ENCODE results near the gene C2CD2.

GRCh38 chr21:41899426-41900202 is 54.2 kb downstream of the C2CD2 start:
- no peak for TF ChIP-seq CTCF (conservative IDR thresholded peaks at IDR 0.05; ENCODE audit: low read length)
- no peak for TF ChIP-seq EZH2phosphoT487 (IDR thresholded peaks at IDR 0.05; ENCODE audit: borderline replicate concordance, low read depth, low read length)
